ENCODE measurements around the gene DPP7. TPM values are rescaled to one million over a fixed set of nuclear protein-coding genes. Genes with fewer than 3 reads are reported as not detected.

The DPP7 gene
- total RNA-seq, 2 donors from 2014 or later, result 147 to 235 TPM

DNA sequence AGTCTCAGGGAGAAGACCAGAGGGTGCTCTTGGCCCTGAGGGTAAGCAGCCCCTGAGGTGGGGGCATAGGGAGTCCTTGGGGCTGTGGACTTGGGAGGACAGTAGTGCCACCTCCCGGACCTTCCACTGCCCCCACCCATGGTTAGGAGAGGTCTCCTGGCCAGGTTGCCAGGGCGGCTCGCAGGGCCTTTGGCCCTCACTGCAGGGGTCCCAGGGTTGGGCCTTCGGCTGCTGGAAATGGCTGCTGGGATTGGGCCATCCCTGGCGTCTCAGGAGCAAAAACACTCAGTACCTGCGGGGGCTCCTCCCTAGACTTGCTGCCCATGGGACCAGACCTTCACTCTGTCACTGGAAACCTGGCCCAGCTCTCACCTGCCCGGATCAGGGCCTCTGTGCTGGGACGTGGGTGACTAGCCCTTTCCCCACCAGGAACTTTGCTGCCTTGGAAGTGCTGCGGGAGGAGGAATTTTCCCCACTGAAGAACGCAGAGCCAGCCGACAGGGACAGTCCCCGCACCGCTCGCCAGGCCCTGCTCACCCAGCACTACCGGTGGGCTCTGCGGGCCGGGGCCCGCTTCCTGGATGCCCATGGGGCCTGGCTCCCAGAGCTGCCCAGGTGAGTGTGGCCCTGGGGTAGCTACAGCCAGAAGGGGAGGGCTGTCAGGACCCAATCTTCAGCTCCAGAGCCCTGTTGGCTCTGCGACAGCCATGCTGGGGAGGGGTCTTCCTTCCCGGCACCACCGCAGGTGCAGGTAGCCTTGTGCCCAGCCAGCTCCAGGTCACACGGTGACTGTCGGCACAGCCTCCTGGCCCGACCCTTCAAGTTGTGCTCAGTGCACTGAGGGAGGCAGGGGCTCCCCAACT is 34.0 kb downstream of the DPP7 start:
- 90% methylated on average over 23 of the region's 24 CpGs for WGBS
- DNase-seq (ENCODE audit: low spot score), result no peak
- H3K36me3 ChIP-seq, result no peaks in the 10 kb centered on the region
- H3K27me3 ChIP-seq (replicated peaks; ENCODE audit: insufficient read depth), result no peaks in the 10 kb centered on the region
- TF ChIP-seq, protein P1, sequence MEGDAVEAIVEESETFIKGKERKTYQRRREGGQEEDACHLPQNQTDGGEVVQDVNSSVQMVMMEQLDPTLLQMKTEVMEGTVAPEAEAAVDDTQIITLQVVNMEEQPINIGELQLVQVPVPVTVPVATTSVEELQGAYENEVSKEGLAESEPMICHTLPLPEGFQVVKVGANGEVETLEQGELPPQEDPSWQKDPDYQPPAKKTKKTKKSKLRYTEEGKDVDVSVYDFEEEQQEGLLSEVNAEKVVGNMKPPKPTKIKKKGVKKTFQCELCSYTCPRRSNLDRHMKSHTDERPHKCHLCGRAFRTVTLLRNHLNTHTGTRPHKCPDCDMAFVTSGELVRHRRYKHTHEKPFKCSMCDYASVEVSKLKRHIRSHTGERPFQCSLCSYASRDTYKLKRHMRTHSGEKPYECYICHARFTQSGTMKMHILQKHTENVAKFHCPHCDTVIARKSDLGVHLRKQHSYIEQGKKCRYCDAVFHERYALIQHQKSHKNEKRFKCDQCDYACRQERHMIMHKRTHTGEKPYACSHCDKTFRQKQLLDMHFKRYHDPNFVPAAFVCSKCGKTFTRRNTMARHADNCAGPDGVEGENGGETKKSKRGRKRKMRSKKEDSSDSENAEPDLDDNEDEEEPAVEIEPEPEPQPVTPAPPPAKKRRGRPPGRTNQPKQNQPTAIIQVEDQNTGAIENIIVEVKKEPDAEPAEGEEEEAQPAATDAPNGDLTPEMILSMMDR (IDR thresholded peaks at IDR 0.05), result no peak
- TF ChIP-seq POLR2A (IDR thresholded peaks at IDR 0.05), result no peak
- TF ChIP-seq POLR2AphosphoS5 (IDR thresholded peaks at IDR 0.05), result no peak
- no peaks in the 10 kb centered on the region for H3K9me3 ChIP-seq
- peaks cover 6% of the 10 kb centered on the region for H3K4me1 ChIP-seq (replicated peaks)
- no peak overlapping the region for H3K27ac ChIP-seq
- intact Hi-C loops (cut with DNase I), result no loop called here
- H3K4me3 ChIP-seq, result no peak overlapping the region

DNA sequence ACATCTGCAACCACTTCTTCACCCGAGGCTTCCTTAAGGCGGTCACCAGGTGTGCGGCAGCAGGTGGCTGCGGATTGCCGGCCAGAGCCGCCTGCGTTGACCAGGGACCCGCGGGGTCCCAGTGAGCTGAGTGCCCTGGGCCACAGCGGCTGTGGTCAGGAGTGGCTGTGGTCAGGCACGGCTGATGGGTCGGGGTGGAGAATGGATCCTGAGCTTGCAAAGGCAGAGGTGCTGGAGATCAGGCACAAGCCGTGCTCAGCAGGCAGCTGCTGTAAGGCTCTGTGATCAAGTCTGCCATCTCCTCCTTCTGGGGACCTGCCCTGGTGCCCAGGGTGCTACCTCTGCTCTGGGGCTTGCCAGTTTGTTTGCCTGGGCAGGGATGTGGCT is 35.1 kb downstream of the DPP7 start:
- 81% methylated on average over 13 of the region's 13 CpGs for WGBS
- peaks cover 6% of the 10 kb centered on the region for H3K4me1 ChIP-seq (replicated peaks)
- no peak overlapping the region for H3K27ac ChIP-seq
- no peak overlapping the region for H3K4me3 ChIP-seq
- no peaks in the 10 kb centered on the region for H3K36me3 ChIP-seq
- DNase-seq (ENCODE audit: low spot score), result no peak
- H3K9me3 ChIP-seq, result no peaks in the 10 kb centered on the region
- H3K27me3 ChIP-seq (replicated peaks; ENCODE audit: insufficient read depth), result no peaks in the 10 kb centered on the region
- intact Hi-C loops (cut with DNase I), result no loop called here
- TF ChIP-seq, protein P1 (IDR thresholded peaks at IDR 0.05), result no peak
- TF ChIP-seq POLR2AphosphoS5 (IDR thresholded peaks at IDR 0.05), result no peak

DNA sequence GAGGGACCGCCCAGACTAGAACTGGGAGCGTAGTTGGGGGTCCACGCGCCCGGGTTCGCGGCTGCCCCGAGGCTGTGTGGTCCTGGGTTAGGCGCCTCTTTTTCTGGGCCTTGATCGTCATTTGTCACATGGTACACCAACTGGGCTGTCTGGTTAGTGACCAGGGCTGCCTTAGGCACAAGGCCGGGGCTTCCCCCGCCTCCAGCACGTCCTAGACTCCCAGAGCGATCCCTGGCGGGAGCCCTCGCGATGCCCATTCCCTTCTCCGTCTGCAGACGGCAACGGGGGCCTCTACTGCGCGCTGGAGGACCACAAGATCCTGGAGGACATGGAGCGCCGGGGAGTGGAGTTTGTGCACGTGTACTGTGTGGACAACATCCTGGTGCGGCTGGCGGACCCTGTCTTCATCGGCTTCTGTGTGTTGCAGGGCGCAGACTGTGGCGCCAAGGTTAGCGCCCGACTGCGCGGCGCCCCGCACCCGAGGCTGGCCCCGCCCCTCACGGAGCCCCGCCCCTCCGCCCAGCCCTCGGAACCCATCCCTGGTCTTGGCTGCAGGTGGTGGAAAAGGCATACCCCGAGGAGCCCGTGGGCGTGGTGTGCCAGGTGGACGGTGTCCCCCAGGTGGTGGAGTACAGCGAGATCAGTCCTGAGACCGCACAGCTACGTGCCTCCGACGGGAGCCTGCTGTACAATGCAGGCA is 35.7 kb downstream of the DPP7 start:
- no peak for DNase-seq (ENCODE audit: low spot score)
- H3K27me3 ChIP-seq (replicated peaks; ENCODE audit: insufficient read depth), result no peaks in the 10 kb centered on the region
- TF ChIP-seq POLR2A (IDR thresholded peaks at IDR 0.05) (no peak), POLR2AphosphoS5 (IDR thresholded peaks at IDR 0.05) (no peak)
- TF ChIP-seq, protein P1 (IDR thresholded peaks at IDR 0.05), result no peak
- no peaks in the 10 kb centered on the region for H3K36me3 ChIP-seq
- no peak overlapping the region for H3K27ac ChIP-seq
- H3K9me3 ChIP-seq, result no peaks in the 10 kb centered on the region
- peak overlapping the region in 1 of 2 donors; percentile 65 for H3K4me3 ChIP-seq
- H3K4me1 ChIP-seq (replicated peaks), result peaks cover 6% of the 10 kb centered on the region
- 49% methylated on average over 51 of the region's 51 CpGs for WGBS
- intact Hi-C loops (cut with DNase I), result no loop called here

DNA sequence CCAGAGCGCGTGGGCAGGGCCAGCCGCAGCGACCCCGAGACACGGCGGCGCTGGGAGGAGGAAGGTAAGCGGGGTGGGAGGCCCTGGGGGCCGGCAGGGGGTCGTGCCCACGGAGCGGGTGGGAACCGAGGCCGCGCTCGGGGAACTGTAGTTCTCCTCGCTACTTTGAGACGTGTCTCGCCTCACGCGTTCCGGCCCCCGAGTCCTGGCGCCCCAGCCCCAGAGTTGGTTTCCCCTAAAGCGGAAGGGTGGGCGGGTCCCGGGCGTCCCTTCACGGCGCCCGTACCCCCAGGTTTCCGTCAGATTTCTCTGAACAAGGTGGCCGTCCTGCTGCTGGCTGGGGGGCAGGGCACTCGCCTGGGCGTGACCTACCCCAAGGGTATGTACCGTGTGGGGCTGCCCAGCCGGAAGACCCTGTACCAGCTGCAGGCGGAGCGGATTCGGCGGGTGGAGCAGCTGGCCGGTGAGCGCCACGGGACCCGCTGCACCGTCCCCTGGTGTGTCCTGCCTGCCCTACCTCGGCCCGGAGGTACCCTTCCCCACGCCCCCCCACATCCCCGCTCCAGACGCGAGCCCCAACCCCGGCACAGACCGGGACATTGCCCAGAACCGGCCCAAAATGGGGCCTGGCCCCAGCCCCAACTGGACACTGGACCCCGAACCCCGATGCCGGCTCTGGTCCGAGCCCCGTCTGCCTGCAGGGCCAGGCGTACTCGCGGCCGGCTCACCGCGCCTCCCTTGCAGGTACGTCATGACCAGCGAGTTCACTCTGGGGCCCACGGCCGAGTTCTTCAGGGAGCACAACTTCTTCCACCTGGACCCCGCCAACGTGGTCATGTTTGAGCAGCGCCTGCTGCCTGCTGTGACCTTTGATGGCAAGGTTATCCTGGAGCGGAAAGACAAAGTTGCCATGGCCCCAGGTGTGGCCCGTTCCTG is 36.5 kb downstream of the DPP7 start:
- no peaks in the 10 kb centered on the region for H3K36me3 ChIP-seq
- intact Hi-C loops (cut with DNase I), result no loop called here
- H3K9me3 ChIP-seq, result no peaks in the 10 kb centered on the region
- H3K27me3 ChIP-seq (replicated peaks; ENCODE audit: insufficient read depth), result no peaks in the 10 kb centered on the region
- no peak for TF ChIP-seq POLR2AphosphoS5 (IDR thresholded peaks at IDR 0.05)
- no peak for TF ChIP-seq POLR2A (IDR thresholded peaks at IDR 0.05)
- TF ChIP-seq, protein P1 (IDR thresholded peaks at IDR 0.05), result no peak
- WGBS, result 16% methylated on average over 30 of the region's 76 CpGs
- H3K27ac ChIP-seq, result peak overlapping the region; percentile 56 to 75
- DNase-seq (ENCODE audit: low spot score), result no peak
- peak overlapping the region; percentile 58 to 65 for H3K4me3 ChIP-seq
- peaks cover 6% of the 10 kb centered on the region for H3K4me1 ChIP-seq (replicated peaks)
